SK-N-MC (cell line): Measurements from ENCODE around the gene E2F4.

Experiments
- DNase-seq: peaks from one replicate; pipeline ENCODE4 v3.0.0-alpha.2; 2011; ENCODE audit warnings: low read depth, low spot score
- H3K27ac ChIP-seq: fragments of 200-600 bp; sonication (generic); 2 replicates; pipeline ENCODE4 v1.5.1; 2016; ENCODE audit warnings: mixed run types
- H3K36me3 ChIP-seq: fragments of 200-600 bp; sonication (generic); 2 replicates; pipeline ENCODE4 v1.6.1; 2017; ENCODE audit warnings: antibody characterized with exemption, low read length, mixed read lengths; ENCODE audit not compliant: insufficient read depth
- H3K4me3 ChIP-seq: fragments of 200-600 bp; sonication (generic); 2 replicates; pipeline ENCODE4 v1.5.1; 2016
- H3K9ac ChIP-seq: fragments of 200-600 bp; sonication (generic); 2 replicates; pipeline ENCODE4 v1.8.0; 2017; ENCODE audit warnings: mixed run types, mixed read lengths; ENCODE audit not compliant: insufficient read length
- H3K9me3 ChIP-seq: fragments of 200-600 bp; sonication (generic); 2 replicates; pipeline ENCODE4 v1.6.1; 2017; ENCODE audit warnings: low read depth, mild to moderate bottlenecking, antibody characterized with exemption, low read length, moderate library complexity, mixed read lengths
- EZH2 ChIP-seq: fragments of 200-600 bp; sonication (generic); IDR thresholded peaks from one replicate; pipeline ENCODE4 v1.6.1; 2017; ENCODE audit warnings: antibody characterized with exemption
- FOXP2 ChIP-seq: optimal IDR thresholded peaks from 2 replicates; pipeline ENCODE3; 2011; ENCODE audit warnings: mild to moderate bottlenecking, moderate library complexity; ENCODE audit not compliant: insufficient read depth; ENCODE audit errors: extremely low read length, control extremely low read depth
- POLR2AphosphoS5 ChIP-seq: IDR thresholded peaks from 2 replicates; pipeline ENCODE4 v1.6.1; 2012; ENCODE audit warnings: mild to moderate bottlenecking, low read depth, low read length, borderline replicate concordance

The E2F4 gene

DNA sequence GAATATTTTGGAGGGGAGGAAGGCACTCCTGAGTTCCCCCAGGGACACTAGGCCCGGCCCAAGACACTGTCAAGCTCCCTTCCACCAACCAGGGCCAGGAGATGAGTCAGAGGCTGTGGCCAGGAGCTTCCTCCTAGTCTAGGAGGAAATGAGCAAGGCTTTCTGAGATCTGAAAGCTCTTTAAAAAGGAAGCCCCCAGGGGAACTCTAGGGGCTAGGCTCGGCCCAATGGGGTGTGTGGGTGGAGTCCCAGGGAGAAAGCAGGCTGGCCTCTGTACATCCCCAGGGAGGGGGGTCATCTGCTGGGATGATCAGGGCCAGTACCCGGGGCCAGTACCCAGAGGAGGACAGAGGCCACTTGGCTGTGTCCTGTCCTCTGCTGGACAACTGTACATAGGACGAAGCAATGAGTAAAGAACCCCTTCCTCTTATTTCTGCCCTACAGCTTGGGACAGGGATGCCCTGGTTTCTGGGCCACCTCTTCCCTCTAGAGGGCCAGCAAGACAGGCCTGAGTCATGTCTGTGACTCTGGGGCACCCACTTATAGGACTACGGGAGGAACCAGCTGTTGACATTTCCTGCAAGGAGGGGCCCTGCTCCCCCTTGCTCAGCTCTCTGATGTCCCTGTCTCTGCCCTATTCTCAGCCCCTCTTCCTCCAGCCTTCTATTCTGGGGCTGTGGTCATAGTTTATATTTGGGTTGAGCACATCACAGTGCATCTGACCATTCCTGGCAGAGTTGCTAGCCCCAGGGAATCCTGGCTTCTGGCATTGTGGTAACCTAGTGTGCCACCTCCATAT lies 52.6 kb downstream of the E2F4 start:
- Histone ChIP-seq H3K4me3 (0 out of 2 replicates have a peak overlapping the region, but pooled peaks have one; percentile 12), H3K27ac (peak overlapping the region; percentile 42; the same call in 1 of the 2 replicates), H3K9me3 (no peaks in the 10 kb centered on the region), H3K9ac (no peak overlapping the region), H3K36me3 (no peaks in the 10 kb centered on the region)
- no peak for DNase-seq
- no peak for TF ChIP-seq FOXP2
- no peak for TF ChIP-seq EZH2
- TF ChIP-seq POLR2AphosphoS5, result no peak

DNA sequence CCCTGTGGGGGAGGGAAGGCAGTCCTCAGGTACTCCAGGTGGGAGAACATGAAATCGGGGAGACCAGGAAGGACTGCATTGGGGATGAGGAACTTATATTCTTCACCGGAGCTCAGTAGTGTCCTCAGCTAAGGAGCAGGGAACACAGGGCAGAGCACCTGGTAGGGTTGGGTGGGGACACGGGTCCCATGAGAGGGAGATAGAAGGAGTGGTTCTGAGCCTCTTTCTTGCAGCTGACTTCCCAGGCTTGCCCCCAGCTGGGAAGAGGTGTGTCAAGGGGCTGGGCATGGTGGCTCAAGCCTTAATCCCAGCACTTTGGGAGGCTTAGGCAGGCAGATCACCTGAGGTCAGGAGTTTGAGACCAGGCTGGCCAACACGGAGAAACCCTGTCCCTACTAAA lies 53.2 kb downstream of the E2F4 start:
- H3K36me3 ChIP-seq, result no peaks in the 10 kb centered on the region
- TF ChIP-seq FOXP2, result no peak
- TF ChIP-seq POLR2AphosphoS5, result no peak
- TF ChIP-seq EZH2, result no peak
- no peak overlapping the region for H3K9ac ChIP-seq
- DNase-seq, result no peak
- H3K4me3 ChIP-seq, result no peak overlapping the region; the same call in 1 of the 2 replicates
- H3K9me3 ChIP-seq, result no peaks in the 10 kb centered on the region
- H3K27ac ChIP-seq, result no peak overlapping the region

GRCh38 chr16:67245674-67246080 lies 53.7 kb downstream of the E2F4 start:
- Histone ChIP-seq H3K27ac (no peak overlapping the region), H3K9ac (no peak overlapping the region)

GRCh38 chr16:67246081-67246755 lies 54.3 kb downstream of the E2F4 start:
- Histone ChIP-seq H3K27ac (no peak overlapping the region), H3K9ac (no peak overlapping the region), H3K36me3 (no peaks in the 10 kb centered on the region), H3K9me3 (no peaks in the 10 kb centered on the region), H3K4me3 (peak overlapping the region; percentile 82)
- no peak for DNase-seq
- no peak for TF ChIP-seq FOXP2
- TF ChIP-seq EZH2, result no peak
- peak; percentile 33; the same call in 1 of the 2 replicates for TF ChIP-seq POLR2AphosphoS5

More at GRCh38 chr16:67245674-67246080, 53.7 kb downstream of the E2F4 start:
- Histone ChIP-seq H3K9me3 (no peaks in the 10 kb centered on the region), H3K36me3 (no peaks in the 10 kb centered on the region), H3K4me3 (peak overlapping the region; percentile 82)
- no peak for TF ChIP-seq FOXP2
- TF ChIP-seq POLR2AphosphoS5, result no peak
- no peak for TF ChIP-seq EZH2
- DNase-seq, result no peak

GRCh38 chr16:67246756-67247191 lies 54.8 kb downstream of the E2F4 start:
- Histone ChIP-seq H3K9me3 (no peaks in the 10 kb centered on the region), H3K36me3 (no peaks in the 10 kb centered on the region), H3K4me3 (peak overlapping the region; percentile 82), H3K27ac (no peak overlapping the region), H3K9ac (no peak overlapping the region)
- TF ChIP-seq POLR2AphosphoS5 (no peak), FOXP2 (no peak), EZH2 (no peak)
- no peak for DNase-seq

GRCh38 chr16:67247192-67248072 lies 55.5 kb downstream of the E2F4 start, which contains the start of gene FHOD1:
FHOD1 (minus strand) TSS chr16:67247481; CDS start chr16:67247410, 71 bp downstream.
- TF ChIP-seq POLR2AphosphoS5 (peak; percentile 59; the same call in 1 of the 2 replicates), FOXP2 (no peak)
- no peak within 1 kb of the TSS for H3K27ac ChIP-seq
- H3K9ac ChIP-seq, result peak within 1 kb of the TSS; percentile 37
- H3K36me3 ChIP-seq, result no peaks in the 10 kb centered on the region
- no peak for DNase-seq
- peak within 1 kb of the TSS; percentile 82 for H3K4me3 ChIP-seq
- H3K9me3 ChIP-seq, result no peaks in the 10 kb centered on the region

DNA sequence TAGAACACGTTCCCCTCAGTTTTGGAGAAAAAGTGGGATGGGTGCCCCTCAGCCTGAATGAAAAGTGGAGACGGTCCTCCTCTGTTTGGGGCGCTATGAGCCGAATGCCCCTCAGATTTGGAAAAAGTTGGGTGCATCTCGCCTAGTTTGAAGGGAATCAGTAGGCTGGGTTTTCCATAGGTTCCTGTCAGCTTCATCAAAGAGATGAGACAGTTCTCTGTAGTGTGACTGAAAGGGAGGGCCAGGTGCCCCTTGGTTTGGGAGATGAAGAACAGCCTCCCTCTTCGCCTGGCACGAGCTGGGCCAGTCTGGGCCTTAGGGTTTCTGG lies 56.1 kb downstream of the E2F4 start:
- H3K27ac ChIP-seq, result no peak overlapping the region
- TF ChIP-seq FOXP2 (no peak), POLR2AphosphoS5 (no peak), EZH2 (no peak)

More for the DNA sequence above, 56.1 kb downstream of the E2F4 start:
- Histone ChIP-seq H3K9me3 (no peaks in the 10 kb centered on the region), H3K4me3 (peak overlapping the region; percentile 82), H3K9ac (peak overlapping the region; percentile 37), H3K36me3 (no peaks in the 10 kb centered on the region)
- DNase-seq, result no peak
